ENCODE results near the gene SLC7A6. TPM values are rescaled to one million over a fixed set of nuclear protein-coding genes. Genes with fewer than 3 reads are reported as not detected.

The SLC7A6 gene
- total RNA-seq, 6 experiments from 2014 or later: 46.1 to 56.6 (median 50.8) TPM

DNA sequence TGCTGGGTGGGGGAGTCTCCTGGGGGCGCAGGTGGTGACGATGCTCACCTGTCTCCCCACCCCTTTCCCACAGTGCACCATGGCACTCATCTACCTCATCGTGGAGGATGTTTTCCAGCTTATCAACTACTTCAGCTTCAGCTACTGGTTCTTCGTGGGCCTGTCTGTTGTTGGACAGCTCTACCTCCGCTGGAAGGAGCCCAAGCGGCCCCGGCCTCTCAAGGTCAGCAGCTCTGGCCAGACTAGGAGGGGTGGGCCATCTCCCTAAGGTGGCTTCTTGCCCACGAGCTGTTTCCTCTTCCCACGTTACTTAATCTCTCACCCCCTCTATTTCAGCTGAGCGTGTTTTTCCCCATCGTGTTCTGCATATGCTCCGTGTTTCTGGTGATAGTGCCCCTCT is 32.0 kb downstream of the SLC7A6 start:
- no peak for DNase-seq
- no peak overlapping the region; the same call in 1 of the 2 replicates for H3K27ac Mint-ChIP-seq
- peaks cover 48% of the 10 kb centered on the region for H3K4me1 Mint-ChIP-seq (ENCODE audit: low read depth)
- TF ChIP-seq, protein P1, sequence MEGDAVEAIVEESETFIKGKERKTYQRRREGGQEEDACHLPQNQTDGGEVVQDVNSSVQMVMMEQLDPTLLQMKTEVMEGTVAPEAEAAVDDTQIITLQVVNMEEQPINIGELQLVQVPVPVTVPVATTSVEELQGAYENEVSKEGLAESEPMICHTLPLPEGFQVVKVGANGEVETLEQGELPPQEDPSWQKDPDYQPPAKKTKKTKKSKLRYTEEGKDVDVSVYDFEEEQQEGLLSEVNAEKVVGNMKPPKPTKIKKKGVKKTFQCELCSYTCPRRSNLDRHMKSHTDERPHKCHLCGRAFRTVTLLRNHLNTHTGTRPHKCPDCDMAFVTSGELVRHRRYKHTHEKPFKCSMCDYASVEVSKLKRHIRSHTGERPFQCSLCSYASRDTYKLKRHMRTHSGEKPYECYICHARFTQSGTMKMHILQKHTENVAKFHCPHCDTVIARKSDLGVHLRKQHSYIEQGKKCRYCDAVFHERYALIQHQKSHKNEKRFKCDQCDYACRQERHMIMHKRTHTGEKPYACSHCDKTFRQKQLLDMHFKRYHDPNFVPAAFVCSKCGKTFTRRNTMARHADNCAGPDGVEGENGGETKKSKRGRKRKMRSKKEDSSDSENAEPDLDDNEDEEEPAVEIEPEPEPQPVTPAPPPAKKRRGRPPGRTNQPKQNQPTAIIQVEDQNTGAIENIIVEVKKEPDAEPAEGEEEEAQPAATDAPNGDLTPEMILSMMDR (IDR thresholded peaks at IDR 0.05): no peak
- no peaks in the 10 kb centered on the region for H3K9me3 Mint-ChIP-seq
- no peaks in the 10 kb centered on the region; the same call in 1 of the 2 replicates for H3K27me3 Mint-ChIP-seq (ENCODE audit: insufficient read depth)
- peaks cover 33% of the 10 kb centered on the region for H3K36me3 Mint-ChIP-seq (ENCODE audit: low read depth)
- H3K4me3 Mint-ChIP-seq: no peak overlapping the region

DNA sequence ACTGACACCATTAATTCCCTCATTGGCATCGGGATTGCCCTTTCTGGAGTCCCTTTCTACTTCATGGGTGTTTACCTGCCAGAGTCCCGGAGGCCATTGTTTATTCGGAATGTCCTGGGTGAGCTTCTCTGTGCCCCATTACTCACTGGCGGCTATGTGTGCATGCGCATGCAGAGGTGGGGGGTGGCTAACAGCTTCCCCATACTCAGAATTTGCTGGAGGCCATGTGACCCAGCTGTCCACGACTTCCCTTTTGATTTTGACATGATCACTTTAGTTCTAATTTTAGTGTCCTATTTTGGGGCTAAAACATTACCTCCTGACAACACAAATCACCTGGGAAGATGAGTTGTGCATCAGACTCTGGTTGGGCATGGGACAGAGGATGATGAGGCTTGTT is 32.4 kb downstream of the SLC7A6 start:
- Mint-ChIP-seq H3K27me3 (ENCODE audit: insufficient read depth) (no peaks in the 10 kb centered on the region; the same call in 1 of the 2 replicates), H3K27ac (peak overlapping the region; percentile 45; the same call in 1 of the 2 replicates), H3K9me3 (no peaks in the 10 kb centered on the region), H3K4me3 (no peak overlapping the region), H3K4me1 (ENCODE audit: low read depth) (peaks cover 48% of the 10 kb centered on the region), H3K36me3 (ENCODE audit: low read depth) (peaks cover 32% of the 10 kb centered on the region)
- no peak for DNase-seq
- TF ChIP-seq, protein P1 (IDR thresholded peaks at IDR 0.05): no peak

DNA sequence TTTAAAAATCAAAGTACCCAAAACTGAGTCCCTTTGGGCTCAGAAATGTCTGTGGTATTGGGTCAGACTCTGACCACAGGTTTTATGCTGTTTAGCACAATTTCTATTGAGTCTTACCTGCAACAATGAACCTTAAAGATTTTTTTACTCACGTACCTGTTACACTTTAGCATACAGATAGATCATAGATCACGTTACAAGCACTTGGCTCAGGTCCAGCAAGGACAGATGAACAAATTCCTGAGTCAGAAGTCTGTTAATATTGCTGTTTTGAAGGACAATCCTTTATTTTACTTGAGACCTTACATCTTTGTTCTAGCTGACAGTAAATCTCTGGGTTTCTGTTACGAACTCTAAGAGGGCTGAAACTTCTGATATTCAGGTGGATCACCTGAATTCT is 33.6 kb downstream of the SLC7A6 start:
- H3K36me3 Mint-ChIP-seq (ENCODE audit: low read depth): peaks cover 41% of the 10 kb centered on the region
- peaks cover 48% of the 10 kb centered on the region for H3K4me1 Mint-ChIP-seq (ENCODE audit: low read depth)
- no peak overlapping the region for H3K4me3 Mint-ChIP-seq
- peak overlapping the region; percentile 81 for H3K27ac Mint-ChIP-seq
- TF ChIP-seq, protein P1 (IDR thresholded peaks at IDR 0.05): no peak
- no peaks in the 10 kb centered on the region; the same call in 1 of the 2 replicates for H3K27me3 Mint-ChIP-seq (ENCODE audit: insufficient read depth)
- H3K9me3 Mint-ChIP-seq: no peaks in the 10 kb centered on the region
- no peak for DNase-seq

DNA sequence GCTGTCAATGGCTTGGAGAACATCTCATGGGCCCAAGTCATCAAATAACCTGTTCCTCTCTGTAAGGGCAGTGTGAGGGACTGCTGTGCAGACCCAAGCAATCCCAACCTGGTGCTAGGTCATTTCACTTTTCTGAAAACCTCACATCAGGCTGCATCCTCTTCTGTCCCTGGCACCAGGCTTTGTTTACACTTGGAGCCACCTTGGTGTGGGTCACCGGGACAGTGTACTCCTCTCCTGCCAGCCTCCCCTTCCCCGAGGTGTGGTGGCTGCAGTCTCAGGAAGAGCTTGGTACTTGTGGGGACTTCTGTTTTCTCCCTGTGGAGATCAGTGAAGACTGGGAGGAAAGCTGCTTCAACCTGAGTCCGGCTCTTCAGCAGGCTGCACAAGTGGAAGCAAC is 34.0 kb downstream of the SLC7A6 start:
- Mint-ChIP-seq H3K4me1 (ENCODE audit: low read depth) (peaks cover 48% of the 10 kb centered on the region), H3K4me3 (peak overlapping the region; percentile 43; the same call in 1 of the 2 replicates), H3K27me3 (ENCODE audit: insufficient read depth) (no peaks in the 10 kb centered on the region; the same call in 1 of the 2 replicates), H3K36me3 (ENCODE audit: low read depth) (peaks cover 40% of the 10 kb centered on the region), H3K9me3 (no peaks in the 10 kb centered on the region), H3K27ac (peak overlapping the region; percentile 81)
- DNase-seq: no peak
- TF ChIP-seq, protein P1 (IDR thresholded peaks at IDR 0.05): no peak

DNA sequence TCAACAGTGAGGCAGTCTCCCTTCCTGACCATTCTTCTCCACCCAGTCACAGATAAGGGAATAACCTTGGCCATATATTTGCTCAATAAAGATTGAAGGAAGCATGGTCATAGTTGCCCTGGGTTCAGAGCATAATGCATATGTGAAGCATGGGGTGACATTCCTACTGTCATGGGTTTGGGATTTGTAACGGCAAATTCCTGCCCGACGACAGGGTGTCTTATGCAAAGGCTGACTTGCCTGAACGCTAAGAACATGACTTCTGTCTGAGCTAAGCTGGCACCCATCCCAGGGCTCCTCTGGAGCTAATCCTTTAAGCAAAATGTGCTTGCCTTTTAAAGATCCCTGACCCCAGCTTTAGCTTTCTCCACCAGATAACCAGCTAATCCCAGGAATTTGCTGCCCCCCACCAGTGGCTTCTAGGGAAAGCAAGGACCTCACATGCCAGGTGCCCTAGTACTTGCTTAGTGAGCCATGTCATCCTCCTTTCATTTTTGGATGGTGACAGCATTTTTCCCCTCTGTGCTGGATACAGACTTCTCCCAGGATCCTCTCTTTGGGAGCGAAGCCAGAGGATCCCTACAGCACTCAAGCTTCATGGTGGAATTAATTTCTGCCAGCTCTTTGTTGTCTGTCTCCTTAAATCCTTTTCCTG is 34.7 kb downstream of the SLC7A6 start:
- H3K4me1 Mint-ChIP-seq (ENCODE audit: low read depth): peaks cover 48% of the 10 kb centered on the region
- TF ChIP-seq, protein P1 (IDR thresholded peaks at IDR 0.05): no peak
- peak overlapping the region; percentile 81 for H3K27ac Mint-ChIP-seq
- no peaks in the 10 kb centered on the region; the same call in 1 of the 2 replicates for H3K27me3 Mint-ChIP-seq (ENCODE audit: insufficient read depth)
- peak overlapping the region; percentile 43 for H3K4me3 Mint-ChIP-seq
- peak; percentile 80 for DNase-seq
- no peaks in the 10 kb centered on the region for H3K9me3 Mint-ChIP-seq
- H3K36me3 Mint-ChIP-seq (ENCODE audit: low read depth): peaks cover 37% of the 10 kb centered on the region

Measured in HFFc6 (cell line).